NCI-H1092 (cell line): ENCODE data around the gene MAGEB4.
"Not testable (repeated sequence)": the region's sequence is repeated elsewhere in the genome, so short reads cannot be mapped to it uniquely, and the experiment has no call there.

ENCODE experiments used
- DNase-seq: peaks from one replicate; lab custom pipeline; 2025; lab: John Stamatoyannopoulos, UW

The MAGEB4 gene

GRCh38 chrX:30241724-30242415 lies at the start of gene MAGEB4:
MAGEB4 (plus strand) TSS chrX:30242000; CDS start chrX:30242136, 136 bp downstream.
- no peak for DNase-seq

- not testable (repeated sequence) for DNase-seq
Measured at GRCh38 chrX:30193910-30194309, 47.9 kb upstream of the MAGEB4 start.

- no peak for DNase-seq
Measured at GRCh38 chrX:30196322-30196721, 45.5 kb upstream of the MAGEB4 start.

GRCh38 chrX:30212172-30212571 lies 29.6 kb upstream of the MAGEB4 start:
- no peak for DNase-seq

- no peak for DNase-seq
Measured at GRCh38 chrX:30215357-30215843, 26.4 kb upstream of the MAGEB4 start, which contains the start of gene MAGEB2. MAGEB2 (plus strand) TSS chrX:30215563; CDS start chrX:30218581, 3,018 bp downstream.

GRCh38 chrX:30217465-30217864 lies 24.3 kb upstream of the MAGEB4 start:
- DNase-seq, result no peak

- no peak for DNase-seq
Measured at GRCh38 chrX:30219372-30219771, 22.4 kb upstream of the MAGEB4 start.

- no peak for DNase-seq
Measured at GRCh38 chrX:30220661-30221060, 21.1 kb upstream of the MAGEB4 start.

- DNase-seq, result no peak
Measured at GRCh38 chrX:30224536-30224935, 17.3 kb upstream of the MAGEB4 start.

- DNase-seq, result no peak
Measured at GRCh38 chrX:30228526-30228925, 13.3 kb upstream of the MAGEB4 start.

- no peak for DNase-seq
Measured at GRCh38 chrX:30230395-30230794, 11.4 kb upstream of the MAGEB4 start, which contains the start of gene MAGEB3. MAGEB3 (plus strand) TSS chrX:30230657; CDS start chrX:30235925, 5,268 bp downstream.

- DNase-seq, result no peak
Measured at GRCh38 chrX:30246769-30247489, 5.1 kb downstream of the MAGEB4 start, which contains the start of gene MAGEB1. MAGEB1 (plus strand) TSS chrX:30247146; CDS start chrX:30250494, 3,348 bp downstream.

GRCh38 chrX:30248854-30249253 lies 7.1 kb downstream of the MAGEB4 start:
- no peak for DNase-seq

GRCh38 chrX:30253257-30253656 lies 11.5 kb downstream of the MAGEB4 start:
- no peak for DNase-seq

- DNase-seq, result no peak
Measured at GRCh38 chrX:30259927-30260326, 18.1 kb downstream of the MAGEB4 start.

- DNase-seq, result no peak
Measured at GRCh38 chrX:30261012-30261411, 19.2 kb downstream of the MAGEB4 start.

GRCh38 chrX:30262763-30263162 lies 21.0 kb downstream of the MAGEB4 start:
- DNase-seq, result no peak

GRCh38 chrX:30270639-30271038 lies 28.8 kb downstream of the MAGEB4 start:
- no peak for DNase-seq

- no peak for DNase-seq
Measured at GRCh38 chrX:30275498-30275897, 33.7 kb downstream of the MAGEB4 start.

GRCh38 chrX:30278365-30278764 lies 36.6 kb downstream of the MAGEB4 start:
- no peak for DNase-seq

- no peak for DNase-seq
Measured at GRCh38 chrX:30280428-30280827, 38.6 kb downstream of the MAGEB4 start.

GRCh38 chrX:30282527-30282926 lies 40.7 kb downstream of the MAGEB4 start:
- DNase-seq, result no peak
